Astrocyte of the spinal cord (primary cell): ENCODE results near the gene RRBP1.

ENCODE experiments used
- DNase-seq: peaks from one replicate; pipeline ENCODE4 v3.0.0; 2011; ENCODE audit warnings: low read depth, low spot score
- H3K4me3 ChIP-seq: 2 replicates; pipeline ENCODE4 v1.5.1; 2011; ENCODE audit warnings: low read depth, mild to moderate bottlenecking, low read length, moderate library complexity
- CTCF ChIP-seq: IDR thresholded peaks from 2 replicates; pipeline ENCODE4 v1.5.1; 2012; ENCODE audit warnings: low read depth, mild to moderate bottlenecking, low read length, inconsistent platforms
- in situ Hi-C: cut with HindIII; loops from 2 replicates; pipeline ENCODE4 v1.10.0; 2017; ENCODE audit warnings: low sequenced_read_pairs

The RRBP1 gene

GRCh38 chr20:17680836-17681725, 961 bp downstream of the RRBP1 start:
- peak overlapping the region; percentile 86 for H3K4me3 ChIP-seq
- DNase-seq = peak; percentile 75
- in situ Hi-C loops = no loop called here
- TF ChIP-seq CTCF = peak; percentile 64

- in situ Hi-C loops = no loop called here
- peak overlapping the region; percentile 86 for H3K4me3 ChIP-seq
- no peak for DNase-seq
- no peak for TF ChIP-seq CTCF
These were observed 1.9 kb downstream of the RRBP1 start for GRCh38 chr20:17679941-17680835.

- TF ChIP-seq CTCF = no peak
- no peak overlapping the region for H3K4me3 ChIP-seq
- in situ Hi-C loops = no loop called here
- DNase-seq = no peak
These were observed 3.2 kb downstream of the RRBP1 start for GRCh38 chr20:17678886-17679285.

GRCh38 chr20:17678295-17678694, 3.7 kb downstream of the RRBP1 start:
- no peak for TF ChIP-seq CTCF
- H3K4me3 ChIP-seq = no peak overlapping the region
- in situ Hi-C loops = no loop called here
- no peak for DNase-seq

GRCh38 chr20:17676942-17677341, 5.1 kb downstream of the RRBP1 start:
- TF ChIP-seq CTCF = no peak
- in situ Hi-C loops = no loop called here

GRCh38 chr20:17676378-17676759, 5.7 kb downstream of the RRBP1 start:
- H3K4me3 ChIP-seq = no peak overlapping the region
- DNase-seq = no peak
- in situ Hi-C loops = no loop called here
- no peak for TF ChIP-seq CTCF

More at GRCh38 chr20:17676942-17677341, 5.1 kb downstream of the RRBP1 start:
- no peak overlapping the region for H3K4me3 ChIP-seq
- no peak for DNase-seq
